ENCODE results near the gene OR51M1.

OR51M1 gene

DNA sequence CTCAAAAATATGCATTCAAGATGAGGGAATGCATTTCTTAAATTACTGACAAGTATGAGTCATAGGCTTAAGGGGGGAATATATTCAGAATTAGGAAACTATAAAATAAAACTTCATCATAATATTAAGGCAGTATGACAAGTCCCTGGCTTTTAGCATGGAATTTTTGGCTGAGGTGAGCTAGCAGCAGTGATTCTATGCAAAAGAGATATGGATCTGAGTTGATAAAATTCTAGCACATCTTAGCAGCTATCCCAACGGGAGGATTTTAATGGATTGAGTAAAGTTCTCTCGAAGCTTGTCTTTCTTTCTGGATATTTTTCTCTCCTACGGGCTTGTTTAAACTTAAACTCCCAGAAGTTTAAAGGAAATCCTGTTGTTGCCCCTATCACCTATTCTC lies 39.5 kb downstream of the OR51M1 start:
- TF ChIP-seq EZH2phosphoT487 (IDR thresholded peaks at IDR 0.05; ENCODE audit: low read length): no peak
- TF ChIP-seq, protein P1, sequence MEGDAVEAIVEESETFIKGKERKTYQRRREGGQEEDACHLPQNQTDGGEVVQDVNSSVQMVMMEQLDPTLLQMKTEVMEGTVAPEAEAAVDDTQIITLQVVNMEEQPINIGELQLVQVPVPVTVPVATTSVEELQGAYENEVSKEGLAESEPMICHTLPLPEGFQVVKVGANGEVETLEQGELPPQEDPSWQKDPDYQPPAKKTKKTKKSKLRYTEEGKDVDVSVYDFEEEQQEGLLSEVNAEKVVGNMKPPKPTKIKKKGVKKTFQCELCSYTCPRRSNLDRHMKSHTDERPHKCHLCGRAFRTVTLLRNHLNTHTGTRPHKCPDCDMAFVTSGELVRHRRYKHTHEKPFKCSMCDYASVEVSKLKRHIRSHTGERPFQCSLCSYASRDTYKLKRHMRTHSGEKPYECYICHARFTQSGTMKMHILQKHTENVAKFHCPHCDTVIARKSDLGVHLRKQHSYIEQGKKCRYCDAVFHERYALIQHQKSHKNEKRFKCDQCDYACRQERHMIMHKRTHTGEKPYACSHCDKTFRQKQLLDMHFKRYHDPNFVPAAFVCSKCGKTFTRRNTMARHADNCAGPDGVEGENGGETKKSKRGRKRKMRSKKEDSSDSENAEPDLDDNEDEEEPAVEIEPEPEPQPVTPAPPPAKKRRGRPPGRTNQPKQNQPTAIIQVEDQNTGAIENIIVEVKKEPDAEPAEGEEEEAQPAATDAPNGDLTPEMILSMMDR (IDR thresholded peaks at IDR 0.05; ENCODE audit: low read length): no peak
- no peak for TF ChIP-seq EZH2 (optimal IDR thresholded peaks at IDR 0.05; ENCODE audit: low read depth, low read length)
- Histone ChIP-seq H3K9me2 (replicated peaks; ENCODE audit: insufficient read depth, low read length) (no peaks in the 10 kb centered on the region), H3K4me3 (ENCODE audit: low read length) (no peak overlapping the region), H2AFZ (ENCODE audit: low read length) (no peak overlapping the region), H3K36me3 (replicated peaks; ENCODE audit: insufficient read depth, low read length) (no peaks in the 10 kb centered on the region), H3K27ac (ENCODE audit: low read length) (no peak overlapping the region), H3K9ac (ENCODE audit: low read length) (no peak overlapping the region), H3K9me3 (replicated peaks; ENCODE audit: insufficient read depth, low read length) (no peaks in the 10 kb centered on the region), H4K20me1 (ENCODE audit: insufficient read depth, low read length) (no peaks in the 10 kb centered on the region), H3K4me1 (ENCODE audit: low read length) (no peaks in the 10 kb centered on the region), H3K79me2 (ENCODE audit: low read length) (no peaks in the 10 kb centered on the region), H3K27me3 (replicated peaks; ENCODE audit: insufficient read depth, low read length) (no peaks in the 10 kb centered on the region), H3F3A (ENCODE audit: insufficient read depth, low read length) (no peaks in the 10 kb centered on the region), H3K4me2 (ENCODE audit: low read depth, low read length) (no peak overlapping the region)
- DNase-seq: no peak

DNA sequence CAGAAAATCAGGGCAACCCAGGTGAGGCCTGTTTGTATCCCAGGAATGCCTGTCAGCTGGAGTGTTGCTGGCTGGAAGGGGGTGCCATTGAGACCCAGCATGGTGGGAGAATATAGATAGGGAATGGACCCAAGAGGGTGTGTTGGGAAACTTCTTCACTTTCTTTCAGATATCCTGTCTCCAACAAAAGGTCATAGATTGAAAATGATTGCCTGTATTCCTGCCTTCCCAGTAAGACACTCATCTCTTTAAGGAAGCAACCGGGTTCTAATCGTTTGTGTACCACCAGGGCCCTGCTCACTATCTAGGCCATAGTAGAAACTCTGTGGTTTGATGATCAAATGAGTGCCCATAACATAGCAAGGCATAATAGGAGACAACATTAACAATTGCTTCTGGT lies 57.8 kb downstream of the OR51M1 start, which contains the start of gene OR51I1:
TSS of gene OR51I1 (minus strand) at position 101 of the 400 bp plus-strand sequence. CDS start at position 101, 0 bp downstream.
- no peak within 1 kb of the TSS for H3K4me2 ChIP-seq (ENCODE audit: low read depth, low read length)
- H3K79me2 ChIP-seq (ENCODE audit: low read length): no peaks in the 10 kb centered on the region
- no peak within 1 kb of the TSS for H3K4me3 ChIP-seq (ENCODE audit: low read length)
- H4K20me1 ChIP-seq (ENCODE audit: insufficient read depth, low read length): no peaks in the 10 kb centered on the region
- H3K9me3 ChIP-seq (replicated peaks; ENCODE audit: insufficient read depth, low read length): no peaks in the 10 kb centered on the region
- no peak within 1 kb of the TSS for H3K9ac ChIP-seq (ENCODE audit: low read length)
- no peaks in the 10 kb centered on the region for H3K4me1 ChIP-seq (ENCODE audit: low read length)
- H3K27ac ChIP-seq (ENCODE audit: low read length): no peak within 1 kb of the TSS
- no peaks in the 10 kb centered on the region for H3K27me3 ChIP-seq (replicated peaks; ENCODE audit: insufficient read depth, low read length)
- H3K36me3 ChIP-seq (replicated peaks; ENCODE audit: insufficient read depth, low read length): no peaks in the 10 kb centered on the region
- H2AFZ ChIP-seq (ENCODE audit: low read length): no peak within 1 kb of the TSS
- no peaks in the 10 kb centered on the region for H3K9me2 ChIP-seq (replicated peaks; ENCODE audit: insufficient read depth, low read length)
- no peak for DNase-seq
- H3F3A ChIP-seq (ENCODE audit: insufficient read depth, low read length): no peaks in the 10 kb centered on the region
- no peak for TF ChIP-seq EZH2phosphoT487 (IDR thresholded peaks at IDR 0.05; ENCODE audit: low read length)
- TF ChIP-seq, protein P1 (IDR thresholded peaks at IDR 0.05; ENCODE audit: low read length): no peak
- no peak for TF ChIP-seq EZH2 (optimal IDR thresholded peaks at IDR 0.05; ENCODE audit: low read depth, low read length)

Measured in MM.1S (cell line).